Effector memory CD4-positive, alpha-beta T cell (primary cell): ENCODE results near the gene SSBP4.

Experiments used
- DNase-seq, 3 donors: peaks; one replicate each; pipeline ENCODE4 v3.0.0-alpha.2; 2020
- H3K27ac ChIP-seq: 2 replicates; pipeline ENCODE4 v1.7.0; 2013; ENCODE audit warnings: mild to moderate bottlenecking, low read length, moderate library complexity; ENCODE audit not compliant: insufficient read depth, poor library complexity, severe bottlenecking
- H3K27me3 ChIP-seq: replicated peaks from 2 replicates; pipeline ENCODE4 v1.7.0; 2013; ENCODE audit warnings: mild to moderate bottlenecking, low read length; ENCODE audit not compliant: insufficient read depth, control insufficient read depth, poor library complexity, severe bottlenecking
- H3K36me3 ChIP-seq: 2 replicates; pipeline ENCODE4 v1.7.0; 2013; ENCODE audit warnings: mild to moderate bottlenecking, low read length, moderate library complexity; ENCODE audit not compliant: control insufficient read depth, insufficient read depth
- H3K4me1 ChIP-seq: 2 replicates; pipeline ENCODE4 v1.7.0; 2013; ENCODE audit warnings: low read length, mild to moderate bottlenecking; ENCODE audit not compliant: control insufficient read depth, insufficient read depth, poor library complexity, severe bottlenecking
- H3K4me3 ChIP-seq: 2 replicates; pipeline ENCODE4 v1.7.0; 2013; ENCODE audit warnings: low read length, low read depth, mild to moderate bottlenecking; ENCODE audit not compliant: insufficient read depth, poor library complexity, severe bottlenecking
- H3K9me3 ChIP-seq: 2 replicates; pipeline ENCODE4 v1.7.0; 2013; ENCODE audit warnings: mild to moderate bottlenecking, low read length, moderate library complexity; ENCODE audit not compliant: control insufficient read depth

The SSBP4 gene

DNA sequence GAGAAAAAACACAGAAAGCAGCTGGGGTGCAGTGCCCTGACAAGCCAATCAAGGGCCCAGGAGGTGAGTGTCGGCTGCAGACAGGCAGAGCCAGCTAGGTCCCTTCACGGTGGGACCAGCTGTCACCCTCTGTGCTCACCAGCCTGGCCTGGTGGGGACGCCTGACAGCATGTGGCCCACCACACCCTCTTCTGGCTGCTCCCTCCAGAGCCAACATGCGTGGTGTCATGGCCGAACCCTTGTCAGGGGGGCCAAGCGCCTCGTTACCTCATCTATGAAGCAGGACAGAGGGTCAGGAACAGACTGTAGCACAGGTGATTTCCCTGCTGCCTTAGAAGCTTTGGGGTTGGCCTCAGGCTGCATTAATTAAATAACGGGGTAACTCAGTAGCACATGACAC is 58.8 kb downstream of the SSBP4 start:
- peak overlapping the region; percentile 62 for H3K27ac ChIP-seq
- H3K4me3 ChIP-seq, result no peak overlapping the region
- peaks cover 59% of the 10 kb centered on the region for H3K4me1 ChIP-seq
- H3K27me3 ChIP-seq, result no peaks in the 10 kb centered on the region
- no peaks in the 10 kb centered on the region for H3K9me3 ChIP-seq
- H3K36me3 ChIP-seq, result no peaks in the 10 kb centered on the region
- DNase-seq, result no peak

DNA sequence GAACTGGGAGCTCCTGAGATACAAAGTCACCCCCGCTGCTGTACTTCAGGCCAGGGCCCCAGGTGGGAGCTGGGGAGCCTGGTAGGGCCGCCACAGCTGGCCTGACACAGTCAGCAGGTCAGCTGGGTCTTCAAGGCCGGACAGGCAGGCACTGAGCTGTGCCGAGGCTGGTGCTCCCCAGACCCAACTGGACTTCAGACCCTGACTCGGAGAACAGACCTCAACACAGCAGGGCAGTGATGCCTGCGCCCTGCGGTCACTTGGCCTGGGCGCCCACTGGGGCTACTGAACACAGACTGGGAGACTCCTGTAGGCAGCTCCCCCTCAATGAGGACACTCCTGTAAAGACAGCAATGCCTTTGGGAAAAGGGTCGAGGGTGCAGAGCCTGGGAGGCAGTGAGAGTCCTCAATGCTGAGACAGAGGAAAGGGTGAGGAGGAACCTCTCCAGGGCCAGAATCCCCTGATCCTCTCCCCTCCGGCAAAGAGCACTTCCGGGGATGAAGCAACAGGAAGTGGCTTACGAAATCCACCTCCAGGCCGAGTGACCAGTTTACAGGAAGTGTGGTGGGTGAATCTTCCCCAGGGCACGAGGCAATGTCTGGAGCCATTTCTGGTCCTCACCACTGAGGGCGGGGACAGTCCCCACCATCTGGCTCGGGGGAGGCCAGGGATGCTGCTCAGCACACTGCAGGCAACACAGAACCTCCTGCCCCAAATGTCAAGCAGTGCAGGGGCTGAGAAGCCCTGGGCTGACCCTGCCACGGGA is 59.5 kb downstream of the SSBP4 start:
- DNase-seq, result peak; percentile 50 to 71 (median 60)
- Histone ChIP-seq H3K4me1 (peaks cover 59% of the 10 kb centered on the region), H3K36me3 (no peaks in the 10 kb centered on the region)

GRCh38 chr19:18480006-18480691 is 61.0 kb downstream of the SSBP4 start:
- DNase-seq, result no peak
- H3K4me1 ChIP-seq, result peaks cover 56% of the 10 kb centered on the region
- H3K27ac ChIP-seq, result peak overlapping the region; percentile 62
- no peaks in the 10 kb centered on the region for H3K27me3 ChIP-seq
- H3K4me3 ChIP-seq, result no peak overlapping the region
- H3K9me3 ChIP-seq, result no peaks in the 10 kb centered on the region
- H3K36me3 ChIP-seq, result no peaks in the 10 kb centered on the region

More for the DNA sequence above, 59.5 kb downstream of the SSBP4 start:
- no peaks in the 10 kb centered on the region for H3K9me3 ChIP-seq
- no peak overlapping the region for H3K4me3 ChIP-seq
- H3K27me3 ChIP-seq, result no peaks in the 10 kb centered on the region
- peak overlapping the region; percentile 62 for H3K27ac ChIP-seq

DNA sequence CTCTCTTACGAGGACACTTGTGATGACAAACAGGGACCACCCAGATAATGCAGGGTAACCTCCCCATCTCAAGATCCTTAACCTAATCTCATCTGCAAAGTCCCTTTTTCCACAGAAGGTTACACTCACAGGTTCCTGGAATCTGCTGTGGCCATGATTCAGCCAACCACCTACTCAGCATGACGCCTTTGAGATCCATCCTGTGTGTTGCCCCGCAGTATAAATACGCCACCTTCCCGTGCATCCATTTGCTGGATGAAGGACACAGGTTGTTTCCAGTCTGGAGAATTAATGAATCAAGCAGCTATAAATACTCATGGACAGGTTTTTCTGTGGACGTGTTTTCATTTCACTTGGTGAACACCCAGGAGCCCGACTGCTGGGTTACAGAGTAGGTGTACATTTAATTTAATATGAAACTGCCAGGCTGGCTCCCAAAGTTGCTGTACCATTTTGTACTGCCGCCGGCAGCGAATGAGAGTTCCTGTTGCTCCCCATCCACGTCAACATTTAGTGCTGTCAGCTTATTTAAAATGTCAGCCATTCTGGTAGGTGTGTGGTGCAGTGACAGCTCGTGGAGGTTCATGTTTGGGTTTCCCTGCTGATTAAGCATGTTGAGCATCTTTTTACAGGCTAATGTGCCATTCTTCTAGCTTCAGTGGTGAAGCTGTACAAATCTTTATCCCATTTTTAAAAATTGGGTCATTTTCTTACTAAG is 62.5 kb downstream of the SSBP4 start:
- Histone ChIP-seq H3K36me3 (no peaks in the 10 kb centered on the region), H3K4me1 (peaks cover 56% of the 10 kb centered on the region), H3K9me3 (no peaks in the 10 kb centered on the region), H3K27ac (no peak overlapping the region), H3K27me3 (no peaks in the 10 kb centered on the region), H3K4me3 (no peak overlapping the region)
- DNase-seq, result no peak

- Histone ChIP-seq H3K4me1 (peaks cover 51% of the 10 kb centered on the region), H3K4me3 (no peak overlapping the region), H3K27me3 (no peaks in the 10 kb centered on the region), H3K36me3 (no peaks in the 10 kb centered on the region), H3K9me3 (no peaks in the 10 kb centered on the region), H3K27ac (no peak overlapping the region)
- DNase-seq, result no peak
Measured at GRCh38 chr19:18483119-18483890, 64.1 kb downstream of the SSBP4 start.
